Measurements from ENCODE around the gene TUBGCP6. TPM values are rescaled to one million over a fixed set of nuclear protein-coding genes. Genes with fewer than 3 reads are reported as not detected.

The TUBGCP6 gene
- total and polyA plus RNA-seq, 2 donors (not counting 1 experiment from before 2014, with no cell fraction given): 137 to 178 TPM

DNA sequence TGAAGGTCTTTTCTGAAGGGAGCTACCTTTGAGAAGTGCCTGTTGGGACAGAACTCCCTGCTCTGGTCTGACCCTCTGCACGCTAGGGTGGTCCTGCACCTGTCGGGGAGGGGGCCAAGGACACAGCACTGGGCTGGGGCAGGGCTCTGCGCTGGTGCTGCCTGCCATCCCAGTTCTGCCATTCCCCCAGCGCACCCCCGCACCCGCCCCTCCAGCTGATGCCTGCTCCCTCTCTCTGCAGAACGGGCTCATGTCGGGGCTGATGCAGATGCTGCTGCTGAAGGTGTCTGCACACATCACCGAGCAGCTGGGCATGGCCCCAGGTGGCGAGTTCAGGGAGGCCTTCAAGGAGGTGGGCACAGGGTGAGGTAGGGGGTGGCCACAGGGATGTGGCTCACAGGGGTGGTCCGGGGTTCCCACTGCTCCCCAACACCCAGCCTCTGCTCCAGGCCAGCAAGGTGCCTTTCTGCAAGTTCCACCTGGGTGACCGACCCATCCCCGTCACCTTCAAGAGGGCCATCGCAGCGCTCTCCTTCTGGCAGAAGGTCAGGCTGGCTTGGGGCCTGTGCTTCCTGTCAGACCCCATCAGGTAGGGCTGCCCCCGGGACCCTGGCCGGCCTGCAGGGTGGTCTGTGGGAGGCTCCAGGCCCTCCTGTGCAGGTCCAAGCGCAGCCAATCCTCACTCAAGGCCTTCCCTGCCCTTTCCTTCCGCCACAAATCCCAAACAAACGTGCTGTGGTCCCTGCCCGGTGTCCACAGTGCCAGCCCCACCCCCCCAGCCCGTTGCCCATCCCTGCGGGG is 47.6 kb downstream of the TUBGCP6 start:
- POLR2A ChIA-PET: interaction anchor here (1.5 kb wide), 1 partner anchor 10 kb away, joined by 5 read pairs; no protein-coding TSS in a partner anchor
- no peaks in the 10 kb centered on the region for H3K27me3 ChIP-seq (replicated peaks in 1 of 4; ENCODE audit: control extremely low read depth in 1 of 4, control insufficient read depth in 3 of 4, insufficient read depth in 4 of 4, low read length in 3 of 4)
- TF ChIP-seq, protein P1, sequence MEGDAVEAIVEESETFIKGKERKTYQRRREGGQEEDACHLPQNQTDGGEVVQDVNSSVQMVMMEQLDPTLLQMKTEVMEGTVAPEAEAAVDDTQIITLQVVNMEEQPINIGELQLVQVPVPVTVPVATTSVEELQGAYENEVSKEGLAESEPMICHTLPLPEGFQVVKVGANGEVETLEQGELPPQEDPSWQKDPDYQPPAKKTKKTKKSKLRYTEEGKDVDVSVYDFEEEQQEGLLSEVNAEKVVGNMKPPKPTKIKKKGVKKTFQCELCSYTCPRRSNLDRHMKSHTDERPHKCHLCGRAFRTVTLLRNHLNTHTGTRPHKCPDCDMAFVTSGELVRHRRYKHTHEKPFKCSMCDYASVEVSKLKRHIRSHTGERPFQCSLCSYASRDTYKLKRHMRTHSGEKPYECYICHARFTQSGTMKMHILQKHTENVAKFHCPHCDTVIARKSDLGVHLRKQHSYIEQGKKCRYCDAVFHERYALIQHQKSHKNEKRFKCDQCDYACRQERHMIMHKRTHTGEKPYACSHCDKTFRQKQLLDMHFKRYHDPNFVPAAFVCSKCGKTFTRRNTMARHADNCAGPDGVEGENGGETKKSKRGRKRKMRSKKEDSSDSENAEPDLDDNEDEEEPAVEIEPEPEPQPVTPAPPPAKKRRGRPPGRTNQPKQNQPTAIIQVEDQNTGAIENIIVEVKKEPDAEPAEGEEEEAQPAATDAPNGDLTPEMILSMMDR (IDR thresholded peaks at IDR 0.05): no peak
- H3K36me3 ChIP-seq (replicated peaks in 1 of 2; ENCODE audit: control extremely low read depth in 1 of 2, control insufficient read depth in 1 of 2, extremely low read depth in 1 of 2, insufficient read depth in 2 of 2, low read length in 1 of 2): peaks cover 0 to 27% of the 10 kb centered on the region in 2 experiments
- 93% methylated on average over 23 of the region's 23 CpGs for WGBS (ENCODE audit: insufficient coverage)
- no peak overlapping the region for H3K27ac ChIP-seq (ENCODE audit: low read length in 2 of 2)
- H3K4me1 ChIP-seq (ENCODE audit: control insufficient read depth in 2 of 2, insufficient read depth in 2 of 2, low read length in 2 of 2): peaks cover 49 to 57% of the 10 kb centered on the region in 2 donors
- H3K79me2 ChIP-seq (ENCODE audit: control insufficient read depth, insufficient read depth, low read length): peaks cover 37% of the 10 kb centered on the region
- H3K9ac ChIP-seq (ENCODE audit: low read length): no peak overlapping the region
- Mint-ChIP-seq H3K4me1 (peaks cover 31% of the 10 kb centered on the region), H3K27ac (peak overlapping the region; percentile 15), H3K9me3 (ENCODE audit: insufficient read depth) (no peaks in the 10 kb centered on the region), H3K27me3 (no peaks in the 10 kb centered on the region), H3K4me3 (no peak overlapping the region)
- CTCF ChIA-PET: no interaction called here
- no peaks in the 10 kb centered on the region for H3K9me3 ChIP-seq (ENCODE audit: control extremely low read depth in 1 of 3, control insufficient read depth in 2 of 3, insufficient read depth in 1 of 3, low read length in 2 of 3)
- H3K4me3 ChIP-seq (ENCODE audit: control extremely low read depth in 1 of 5, extremely low read depth in 1 of 5, insufficient read depth in 1 of 5, low read depth in 2 of 5, low read length in 4 of 5): no peak overlapping the region
- DNase-seq (no peak), ATAC-seq (ENCODE audit: low read depth) (no peak)
- H3K4me2 ChIP-seq (replicated peaks; ENCODE audit: low read depth, low read length, poor library complexity, severe bottlenecking): no peak overlapping the region
- intact Hi-C loops (cut with micrococcal nuclease): no loop called here
- peaks cover 13% of the 10 kb centered on the region for H4K20me1 ChIP-seq (ENCODE audit: control insufficient read depth, insufficient read depth, low read length, poor library complexity, severe bottlenecking)
- no peak overlapping the region for H2AFZ ChIP-seq (ENCODE audit: insufficient read depth, low read depth, low read length, poor library complexity, severe bottlenecking)

DNA sequence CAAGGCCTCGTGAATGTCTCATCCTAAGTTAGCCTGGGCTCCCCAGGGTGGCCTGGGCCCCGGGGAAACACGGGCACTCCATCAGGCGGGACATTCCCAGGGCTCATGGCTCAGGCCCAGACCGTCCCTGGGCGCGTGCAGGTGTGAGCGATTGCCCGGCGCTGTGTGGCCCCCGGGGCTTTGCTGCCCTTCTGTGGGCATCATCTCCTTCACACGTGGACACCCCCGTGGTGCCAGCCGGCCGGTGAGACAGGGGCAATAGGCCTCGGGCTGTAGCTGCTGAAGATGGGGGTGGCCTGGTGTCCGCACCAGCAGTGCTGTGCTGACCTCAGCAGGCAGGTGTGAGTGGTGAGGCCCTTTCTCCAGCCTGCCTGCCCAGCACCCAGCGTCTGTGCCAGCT is 48.6 kb downstream of the TUBGCP6 start:
- no peak overlapping the region for H2AFZ ChIP-seq (ENCODE audit: insufficient read depth, low read depth, low read length, poor library complexity, severe bottlenecking)
- H3K9me3 Mint-ChIP-seq (ENCODE audit: insufficient read depth): no peaks in the 10 kb centered on the region
- peak; percentile 25 for DNase-seq
- ChIA-PET POLR2A (interaction anchor here (0.6 to 1.5 kb wide), 3 partner anchors 9 to 275 kb away, joined by 3 to 5 read pairs (median 3); no protein-coding TSS in a partner anchor), CTCF (no interaction called here)
- H3K27me3 Mint-ChIP-seq: no peaks in the 10 kb centered on the region
- no peak for ATAC-seq (ENCODE audit: low read depth)
- H3K4me3 ChIP-seq (ENCODE audit: control extremely low read depth in 1 of 5, extremely low read depth in 1 of 5, insufficient read depth in 1 of 5, low read depth in 2 of 5, low read length in 4 of 5): no peak overlapping the region
- no peak overlapping the region for H3K4me3 Mint-ChIP-seq
- no peak overlapping the region for H3K27ac ChIP-seq (ENCODE audit: low read length in 2 of 2)
- H3K27ac Mint-ChIP-seq: peak overlapping the region; percentile 37
- peaks cover 0 to 2% (median 0%) of the 10 kb centered on the region in 3 donors for H3K9me3 ChIP-seq (ENCODE audit: control extremely low read depth in 1 of 3, control insufficient read depth in 2 of 3, insufficient read depth in 1 of 3, low read length in 2 of 3)
- H3K4me1 Mint-ChIP-seq: peaks cover 36% of the 10 kb centered on the region
- H4K20me1 ChIP-seq (ENCODE audit: control insufficient read depth, insufficient read depth, low read length, poor library complexity, severe bottlenecking): peaks cover 7% of the 10 kb centered on the region
- no peak overlapping the region for H3K4me2 ChIP-seq (replicated peaks; ENCODE audit: low read depth, low read length, poor library complexity, severe bottlenecking)
- TF ChIP-seq, protein P1 (IDR thresholded peaks at IDR 0.05): no peak
- TF ChIP-seq EZH2 (IDR thresholded peaks at IDR 0.05; ENCODE audit: borderline replicate concordance, insufficient read depth, low read depth, low read length, poor library complexity, severe bottlenecking): no peak
- intact Hi-C loops (cut with micrococcal nuclease): no loop called here
- peaks cover 50 to 60% of the 10 kb centered on the region in 2 donors for H3K4me1 ChIP-seq (ENCODE audit: control insufficient read depth in 2 of 2, insufficient read depth in 2 of 2, low read length in 2 of 2)
- H3K27me3 ChIP-seq (replicated peaks in 1 of 4; ENCODE audit: control extremely low read depth in 1 of 4, control insufficient read depth in 3 of 4, insufficient read depth in 4 of 4, low read length in 3 of 4): no peaks in the 10 kb centered on the region
- H3K79me2 ChIP-seq (ENCODE audit: control insufficient read depth, insufficient read depth, low read length): peaks cover 28% of the 10 kb centered on the region
- peaks cover 0 to 27% of the 10 kb centered on the region in 2 experiments for H3K36me3 ChIP-seq (replicated peaks in 1 of 2; ENCODE audit: control extremely low read depth in 1 of 2, control insufficient read depth in 1 of 2, extremely low read depth in 1 of 2, insufficient read depth in 2 of 2, low read length in 1 of 2)
- no peak overlapping the region for H3K9ac ChIP-seq (ENCODE audit: low read length)
- 95% methylated on average over 12 of the region's 18 CpGs for WGBS (ENCODE audit: insufficient coverage)

Data from B cell (primary cell).